Measurements from ENCODE around the gene DNM1.

- TF ChIP-seq CTCF (conservative IDR thresholded peaks at IDR 0.05; ENCODE audit: low read length) = no peak
- TF ChIP-seq EZH2phosphoT487 (IDR thresholded peaks at IDR 0.05; ENCODE audit: borderline replicate concordance, low read depth, low read length) = no peak
These were observed 68.3 kb downstream of the DNM1 start for GRCh38 chr9:128271512-128271911.
